NCI-H2029 treated with DMSO at 0.1 percent for 48 hours (cell line): Measurements from ENCODE around the gene SIRT2.
"Not testable (repeated sequence)": the region's sequence is repeated elsewhere in the genome, so short reads cannot be mapped to it uniquely, and the experiment has no call there.

ENCODE experiments used
- DNase-seq: peaks from one replicate; lab custom pipeline; 2025; lab: John Stamatoyannopoulos, UW

The SIRT2 gene

GRCh38 chr19:38899447-38900201 lies at the start of gene SIRT2, which contains the start of gene NFKBIB:
Gene SIRT2, minus strand, starts transcription at chr19:38899618. Its CDS starts 97 bp downstream, at chr19:38899521.
Gene NFKBIB, plus strand, starts transcription at chr19:38899969. Its CDS starts 64 bp downstream, at chr19:38900033.
- DNase-seq, result peak; percentile 96

DNA sequence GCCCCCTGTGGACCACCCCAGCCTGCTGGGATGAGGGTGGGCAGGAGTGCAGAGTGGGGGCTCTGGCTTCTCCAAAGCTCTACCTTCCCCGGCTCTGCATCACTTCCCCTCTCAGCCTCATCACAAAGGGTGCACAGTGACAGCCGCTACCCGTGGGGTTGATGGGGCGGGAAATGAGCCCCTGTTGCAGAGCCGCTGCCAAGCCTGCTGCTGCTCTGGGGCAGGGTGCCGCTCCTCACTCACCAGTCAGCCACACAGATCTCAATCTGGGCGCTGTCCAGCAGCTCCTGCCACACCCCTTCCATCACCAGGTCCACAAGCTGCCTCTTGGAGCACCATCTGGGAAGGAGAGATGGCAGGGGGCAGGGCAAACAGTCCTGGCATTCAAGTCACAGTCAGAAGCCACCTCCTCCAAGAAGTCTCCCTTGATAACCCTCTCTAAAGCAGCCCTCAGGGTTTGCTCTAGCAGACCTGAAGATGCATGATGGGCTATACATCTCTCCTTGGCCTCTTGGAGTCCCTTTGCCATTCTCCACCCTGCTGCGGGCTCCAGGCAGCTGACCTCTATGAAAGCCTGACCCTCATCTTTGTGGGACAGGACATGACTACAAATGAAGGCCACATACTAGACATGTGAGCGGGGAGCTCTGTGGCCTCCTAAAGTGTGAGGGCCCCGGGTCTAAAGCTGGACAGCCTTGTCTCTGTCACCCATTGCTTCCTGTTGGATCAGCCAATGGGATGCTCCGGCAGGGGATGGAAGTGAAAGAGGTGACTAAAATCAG lies 47.0 kb upstream of the SIRT2 start:
- DNase-seq, result no peak

DNA sequence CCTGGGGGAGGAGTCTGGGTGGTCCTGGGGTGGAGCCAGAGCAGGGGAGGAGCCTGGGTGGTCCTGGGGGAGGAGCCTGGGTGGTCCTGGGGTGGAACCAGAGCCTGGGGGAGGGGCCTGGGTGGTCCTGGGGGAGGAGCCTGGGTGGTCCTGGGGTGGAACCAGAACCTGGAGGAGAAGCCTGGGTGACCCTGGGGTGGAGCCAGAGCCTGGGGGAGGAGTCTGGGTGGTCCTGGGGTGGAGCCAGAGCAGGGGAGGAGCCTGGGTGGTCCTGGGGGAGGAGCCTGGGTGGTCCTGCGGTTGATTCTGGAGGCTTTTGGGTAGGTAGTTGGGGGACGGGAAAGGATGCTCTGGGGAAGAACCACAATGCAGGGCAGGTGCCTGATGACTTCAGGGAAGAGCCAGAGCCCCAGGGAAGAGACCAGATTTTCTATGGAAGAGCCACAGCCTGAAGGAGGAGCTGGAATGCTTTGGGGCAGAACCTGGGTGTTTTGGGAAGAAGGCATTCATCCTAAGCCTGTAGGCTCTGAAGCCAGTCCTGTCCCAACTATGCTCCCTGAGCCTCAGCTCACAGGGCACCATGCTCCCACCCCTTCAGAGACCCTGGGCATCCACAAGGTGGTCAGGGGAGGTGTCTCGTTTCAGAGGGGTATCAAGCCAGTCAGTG lies 46.3 kb upstream of the SIRT2 start:
- no peak for DNase-seq

- DNase-seq, result no peak
Observed at GRCh38 chr19:38944981-38945506, 45.6 kb upstream of the SIRT2 start.

GRCh38 chr19:38942471-38943181 lies 43.2 kb upstream of the SIRT2 start:
- DNase-seq, result no peak

DNA sequence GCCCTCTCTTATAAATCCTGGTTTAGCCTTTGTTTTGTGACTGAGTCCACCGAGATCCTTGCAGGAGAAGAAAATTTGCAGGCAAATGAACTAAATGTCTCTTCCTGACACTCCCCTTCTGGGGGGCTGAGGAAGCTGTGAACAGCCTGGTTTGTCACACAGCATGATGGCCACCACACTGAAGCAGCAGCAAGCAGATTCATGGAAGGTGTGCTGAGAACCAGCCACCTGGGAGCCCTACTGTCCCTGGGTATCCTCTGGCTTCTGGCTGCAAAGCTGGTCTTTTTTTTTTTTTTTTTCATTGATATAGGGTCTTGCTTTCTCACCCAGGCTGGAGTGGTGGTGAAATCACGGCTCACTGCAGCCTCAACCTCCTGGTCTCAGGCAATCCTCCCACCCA lies 42.6 kb upstream of the SIRT2 start:
- DNase-seq, result no peak

- not testable (repeated sequence) for DNase-seq
Observed at GRCh38 chr19:38941466-38941865, 42.0 kb upstream of the SIRT2 start.

DNA sequence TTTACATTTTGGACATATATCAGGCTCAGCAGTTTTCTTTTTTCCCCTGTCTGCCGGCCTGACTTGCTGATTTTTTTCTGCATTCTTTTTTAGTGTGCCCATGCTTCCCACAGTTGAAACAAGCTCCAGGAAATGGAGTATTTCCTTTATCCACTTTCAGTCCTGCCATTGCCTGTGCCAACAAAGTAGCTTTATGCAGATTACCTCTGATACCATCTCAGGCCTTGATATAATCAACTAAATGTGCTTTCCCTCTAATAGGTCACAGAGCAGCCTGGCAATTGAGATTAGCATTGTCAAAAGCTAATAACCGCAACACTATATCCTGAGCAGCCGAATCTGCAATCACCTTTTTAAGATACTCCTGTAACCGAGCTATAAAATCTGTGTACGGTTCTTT lies 40.5 kb upstream of the SIRT2 start:
- no peak for DNase-seq

- no peak for DNase-seq
Observed at GRCh38 chr19:38933544-38933943, 34.1 kb upstream of the SIRT2 start.

- DNase-seq, result no peak
Observed at GRCh38 chr19:38932425-38933179, 33.2 kb upstream of the SIRT2 start.

DNA sequence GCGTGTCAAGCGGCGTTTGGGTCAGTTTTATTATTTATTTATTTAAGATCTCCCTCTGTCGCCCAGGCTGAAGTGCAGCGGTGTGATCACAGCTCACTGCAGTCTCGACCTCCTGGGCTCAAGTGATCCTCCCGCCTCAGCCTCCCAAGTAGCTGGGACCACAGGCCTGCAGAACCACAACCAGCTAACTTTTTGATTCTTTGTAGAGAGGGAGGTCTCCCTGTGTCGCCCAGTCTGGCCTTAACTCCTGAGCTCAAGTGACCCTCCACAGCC lies 32.0 kb upstream of the SIRT2 start:
- DNase-seq, result no peak

DNA sequence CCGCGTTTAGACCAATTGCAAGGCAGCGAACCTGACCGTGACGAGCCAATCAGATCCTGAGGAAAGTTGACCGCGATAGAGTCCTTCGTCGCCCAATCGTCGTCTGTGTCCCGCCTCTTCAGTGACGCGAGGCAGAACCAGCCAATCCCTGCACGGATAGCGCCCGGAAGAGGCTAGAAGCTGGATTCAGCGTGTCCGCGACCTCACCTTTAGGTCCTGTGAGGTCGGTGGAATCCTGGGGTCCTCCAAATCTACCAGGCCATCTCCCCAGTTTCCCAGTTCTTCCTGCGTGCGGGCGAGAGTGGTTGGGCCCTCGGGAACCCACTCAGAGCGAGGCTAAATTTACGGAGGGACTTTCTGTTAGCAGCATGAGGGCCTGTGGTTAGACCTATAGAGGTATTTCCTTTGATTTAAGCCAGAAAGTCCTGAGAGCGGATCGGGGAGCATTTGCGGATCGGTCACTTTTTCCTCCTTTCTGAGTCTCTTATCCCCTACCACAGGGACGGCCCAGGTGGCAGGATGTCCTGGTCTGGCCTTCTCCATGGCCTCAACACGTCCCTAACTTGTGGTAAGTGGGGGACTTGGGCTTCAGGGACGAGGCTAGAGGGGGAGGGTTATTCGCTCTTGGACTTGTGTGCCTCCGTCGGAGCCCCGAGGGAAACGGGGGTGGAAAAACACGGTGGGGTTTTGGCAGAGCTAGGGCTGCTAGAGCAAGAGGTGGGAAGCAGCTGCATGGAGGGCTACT lies 31.5 kb upstream of the SIRT2 start, which contains the start of gene MRPS12:
MRPS12 (plus strand) TSS at position 169 of the 745 bp plus-strand sequence; CDS start at position 520, 351 bp downstream.
- DNase-seq, result peak; percentile 95

GRCh38 chr19:38929929-38930775 lies 30.7 kb upstream of the SIRT2 start, which contains the start of gene SARS2:
Gene SARS2, minus strand, starts transcription at chr19:38930763. Its CDS starts 27 bp downstream, at chr19:38930736.
- DNase-seq, result peak; percentile 90

DNA sequence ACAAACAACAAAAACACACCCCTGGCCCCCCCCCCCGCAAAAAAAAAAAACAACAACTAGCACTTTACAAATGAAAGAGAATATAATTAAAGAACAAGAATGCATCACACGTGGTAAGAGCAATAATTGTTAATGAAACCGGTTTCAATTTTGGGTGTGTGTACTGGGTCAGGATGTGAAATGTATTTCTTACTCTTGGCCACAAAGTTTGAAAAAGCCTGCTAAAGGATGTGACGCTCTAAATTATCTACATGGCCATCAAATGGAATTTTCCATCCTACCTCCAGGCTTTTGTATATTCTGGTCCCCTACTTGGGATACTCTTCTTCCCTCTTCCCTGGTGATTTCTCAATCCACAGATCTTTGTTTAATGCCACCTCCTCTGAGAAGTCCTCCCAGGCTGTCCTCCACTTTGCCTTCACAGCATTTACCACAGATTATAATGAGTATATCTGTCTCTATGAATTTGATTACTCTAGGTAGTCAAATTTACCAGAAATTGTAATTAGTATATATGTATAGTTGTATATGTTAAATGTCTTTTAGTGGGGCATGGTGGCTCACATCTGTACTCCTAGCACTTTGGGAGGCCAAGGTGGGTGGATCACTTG lies 29.1 kb upstream of the SIRT2 start:
- no peak for DNase-seq

- DNase-seq, result no peak
Observed at GRCh38 chr19:38924388-38924787, 25.0 kb upstream of the SIRT2 start.

- DNase-seq, result no peak
Observed at GRCh38 chr19:38922482-38922881, 23.1 kb upstream of the SIRT2 start.

GRCh38 chr19:38921420-38922274 lies 22.2 kb upstream of the SIRT2 start:
- DNase-seq, result no peak
